WTC11 (cell line): Measurements from ENCODE around the gene ALDH8A1.

Experiments used
- CREB1 ChIP-seq: sonication (generic); formaldehyde crosslinking; IDR thresholded peaks from 2 replicates; pipeline ENCODE4 v1.8.0; 2023; ENCODE audit warnings: mild to moderate bottlenecking, missing genetic modification reagents
- CTCF ChIP-seq: fragments of 200-600 bp; IDR thresholded peaks from 2 replicates; pipeline ENCODE4 v1.8.0; 2022; ENCODE audit warnings: antibody characterized with exemption
- ELF4 ChIP-seq: sonication (generic); formaldehyde crosslinking; IDR thresholded peaks from 2 replicates; pipeline ENCODE4 v1.8.1; 2022; ENCODE audit warnings: low read depth, mild to moderate bottlenecking, moderate library complexity, missing genetic modification reagents
- FOXP4 ChIP-seq: sonication (generic); formaldehyde crosslinking; IDR thresholded peaks from 2 replicates; pipeline ENCODE4 v1.8.0; 2022; ENCODE audit warnings: mild to moderate bottlenecking, missing genetic modification reagents
- SMAD4 ChIP-seq: sonication (generic); formaldehyde crosslinking; IDR thresholded peaks from 2 replicates; pipeline ENCODE4 v1.8.0; 2022; ENCODE audit warnings: mild to moderate bottlenecking, missing genetic modification reagents
- STAT6 ChIP-seq: sonication (generic); formaldehyde crosslinking; conservative IDR thresholded peaks from 2 replicates; pipeline ENCODE4 v1.8.1; 2023; ENCODE audit warnings: mild to moderate bottlenecking, low read depth, missing genetic modification reagents, moderate library complexity
- TEAD1 ChIP-seq: sonication (generic); formaldehyde crosslinking; IDR thresholded peaks from 2 replicates; pipeline ENCODE4 v1.8.0; 2022; ENCODE audit warnings: mild to moderate bottlenecking, missing genetic modification reagents
- ZNF423 ChIP-seq: fragments of 250-450 bp; sonication (Bioruptor Pico); IDR thresholded peaks from 2 replicates; pipeline ENCODE4 v2.1.2; 2022; ENCODE audit warnings: mild to moderate bottlenecking, moderate library complexity
- TF ChIP-seq, protein P1 (sequence below): sonication (generic); formaldehyde crosslinking; IDR thresholded peaks from 2 replicates; pipeline ENCODE4 v1.8.1; 2023; ENCODE audit warnings: mild to moderate bottlenecking, missing genetic modification reagents, moderate library complexity
- TF ChIP-seq, protein P2 (sequence below): sonication (generic); formaldehyde crosslinking; IDR thresholded peaks from 2 replicates; pipeline ENCODE4 v1.8.1; 2022; ENCODE audit warnings: low read depth, missing genetic modification reagents, borderline replicate concordance

- TF ChIP-seq, protein P1, sequence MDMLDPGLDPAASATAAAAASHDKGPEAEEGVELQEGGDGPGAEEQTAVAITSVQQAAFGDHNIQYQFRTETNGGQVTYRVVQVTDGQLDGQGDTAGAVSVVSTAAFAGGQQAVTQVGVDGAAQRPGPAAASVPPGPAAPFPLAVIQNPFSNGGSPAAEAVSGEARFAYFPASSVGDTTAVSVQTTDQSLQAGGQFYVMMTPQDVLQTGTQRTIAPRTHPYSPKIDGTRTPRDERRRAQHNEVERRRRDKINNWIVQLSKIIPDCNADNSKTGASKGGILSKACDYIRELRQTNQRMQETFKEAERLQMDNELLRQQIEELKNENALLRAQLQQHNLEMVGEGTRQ (CRISPR knock-in tag), result no peak
- TF ChIP-seq, protein P2, sequence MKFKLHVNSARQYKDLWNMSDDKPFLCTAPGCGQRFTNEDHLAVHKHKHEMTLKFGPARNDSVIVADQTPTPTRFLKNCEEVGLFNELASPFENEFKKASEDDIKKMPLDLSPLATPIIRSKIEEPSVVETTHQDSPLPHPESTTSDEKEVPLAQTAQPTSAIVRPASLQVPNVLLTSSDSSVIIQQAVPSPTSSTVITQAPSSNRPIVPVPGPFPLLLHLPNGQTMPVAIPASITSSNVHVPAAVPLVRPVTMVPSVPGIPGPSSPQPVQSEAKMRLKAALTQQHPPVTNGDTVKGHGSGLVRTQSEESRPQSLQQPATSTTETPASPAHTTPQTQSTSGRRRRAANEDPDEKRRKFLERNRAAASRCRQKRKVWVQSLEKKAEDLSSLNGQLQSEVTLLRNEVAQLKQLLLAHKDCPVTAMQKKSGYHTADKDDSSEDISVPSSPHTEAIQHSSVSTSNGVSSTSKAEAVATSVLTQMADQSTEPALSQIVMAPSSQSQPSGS (CRISPR knock-in tag), result no peak
- TF ChIP-seq TEAD1 (CRISPR knock-in tag) (no peak), CREB1 (CRISPR knock-in tag) (no peak), SMAD4 (CRISPR knock-in tag) (no peak), CTCF (no peak), STAT6 (CRISPR knock-in tag) (no peak), ZNF423 (CRISPR knock-in tag) (no peak), FOXP4 (CRISPR knock-in tag) (no peak), ELF4 (CRISPR knock-in tag) (no peak)
These were observed 34.9 kb upstream of the ALDH8A1 start for GRCh38 chr6:134984821-134985220.
